ENCODE measurements around the gene AHRR. TPM values are rescaled to one million over a fixed set of nuclear protein-coding genes. Genes with fewer than 3 reads are reported as not detected.

AHRR gene
- total and polyA plus RNA-seq, 2 experiments from 2014 or later, result 0.27 to 1.8 TPM

DNA sequence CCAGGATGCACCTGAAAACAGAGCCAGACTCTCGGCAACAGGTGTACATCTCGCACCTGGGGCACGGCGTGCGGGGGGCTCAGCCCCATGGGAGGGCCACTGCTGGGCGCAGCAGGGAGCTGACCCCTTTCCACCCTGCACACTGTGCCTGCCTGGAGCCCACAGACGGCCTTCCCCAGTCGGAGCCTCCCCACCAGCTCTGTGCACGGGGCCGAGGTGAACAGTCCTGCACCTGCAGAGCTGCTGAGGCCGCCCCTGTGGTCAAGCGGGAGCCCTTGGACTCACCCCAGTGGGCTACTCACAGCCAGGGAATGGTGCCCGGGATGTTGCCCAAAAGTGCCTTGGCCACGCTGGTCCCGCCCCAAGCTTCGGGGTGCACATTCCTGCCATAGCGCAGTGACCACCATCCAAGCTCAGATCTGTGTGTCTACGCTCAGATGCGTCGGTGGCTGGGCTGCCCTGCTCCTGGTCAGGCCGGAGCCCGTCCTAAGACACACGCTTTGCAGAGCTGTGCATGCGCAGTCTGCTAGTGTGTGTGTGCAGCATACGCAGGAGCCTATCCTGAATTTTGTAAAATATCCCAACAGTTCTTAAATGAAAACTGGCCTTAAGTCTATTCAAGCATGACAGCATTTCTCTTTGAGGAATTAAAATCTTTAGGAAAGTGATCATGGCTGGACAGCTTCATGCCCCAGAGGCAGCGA, 113.1 kb downstream of the AHRR start:
- Mint-ChIP-seq H3K9me3 (no peaks in the 10 kb centered on the region), H3K4me3 (no peak overlapping the region), H3K27ac (no peak overlapping the region), H3K36me3 (ENCODE audit: low read depth) (no peaks in the 10 kb centered on the region; the same call in 2 of the 3 replicates), H3K4me1 (peaks cover 2% of the 10 kb centered on the region; the same call in 1 of the 3 replicates), H3K27me3 (ENCODE audit: insufficient read depth, low read depth, poor library complexity) (peaks cover 6% of the 10 kb centered on the region)
- Histone ChIP-seq H3K36me3 (ENCODE audit: insufficient read depth) (no peaks in the 10 kb centered on the region), H2AFZ (no peak overlapping the region), H3K4me2 (no peak overlapping the region), H3K27me3 (ENCODE audit: insufficient read depth) (no peaks in the 10 kb centered on the region), H3K4me3 (no peak overlapping the region), H4K20me1 (replicated peaks; ENCODE audit: insufficient read depth) (no peaks in the 10 kb centered on the region), H3K79me2 (replicated peaks; ENCODE audit: insufficient read depth) (no peaks in the 10 kb centered on the region), H3K27ac (ENCODE audit: low read depth) (no peak overlapping the region), H3F3A (replicated peaks; ENCODE audit: low read depth) (no peaks in the 10 kb centered on the region), H3K9me2 (ENCODE audit: insufficient read depth) (no peaks in the 10 kb centered on the region), H3K4me1 (ENCODE audit: insufficient read depth) (no peaks in the 10 kb centered on the region)
- DNase-seq (ENCODE audit: low spot score) (no peak), ATAC-seq (no peak)
- TF ChIP-seq EZH2phosphoT487 (IDR thresholded peaks at IDR 0.05; ENCODE audit: unreplicated experiment) (no peak), REST (IDR thresholded peaks at IDR 0.05; ENCODE audit: unreplicated experiment) (no peak), EZH2 (IDR thresholded peaks at IDR 0.05; ENCODE audit: low read depth, unreplicated experiment) (no peak), CREB1 (CRISPR knock-in tag; IDR thresholded peaks at IDR 0.05; ENCODE audit: low read depth) (no peak), ZNF114 (CRISPR knock-in tag; IDR thresholded peaks at IDR 0.05) (no peak), ZNF331 (CRISPR knock-in tag; IDR thresholded peaks at IDR 0.05; ENCODE audit: low read depth) (no peak), CTCF (conservative IDR thresholded peaks at IDR 0.05; ENCODE audit: low read depth in 2 of 2) (no peak), STAT1 (IDR thresholded peaks at IDR 0.05; ENCODE audit: unreplicated experiment) (no peak), POLR2AphosphoS5 (IDR thresholded peaks at IDR 0.05; ENCODE audit: low read depth) (no peak), JUNB (IDR thresholded peaks at IDR 0.05; ENCODE audit: unreplicated experiment) (no peak), NANOG (IDR thresholded peaks at IDR 0.05; ENCODE audit: borderline replicate concordance) (no peak)
- TF ChIP-seq, protein P1, sequence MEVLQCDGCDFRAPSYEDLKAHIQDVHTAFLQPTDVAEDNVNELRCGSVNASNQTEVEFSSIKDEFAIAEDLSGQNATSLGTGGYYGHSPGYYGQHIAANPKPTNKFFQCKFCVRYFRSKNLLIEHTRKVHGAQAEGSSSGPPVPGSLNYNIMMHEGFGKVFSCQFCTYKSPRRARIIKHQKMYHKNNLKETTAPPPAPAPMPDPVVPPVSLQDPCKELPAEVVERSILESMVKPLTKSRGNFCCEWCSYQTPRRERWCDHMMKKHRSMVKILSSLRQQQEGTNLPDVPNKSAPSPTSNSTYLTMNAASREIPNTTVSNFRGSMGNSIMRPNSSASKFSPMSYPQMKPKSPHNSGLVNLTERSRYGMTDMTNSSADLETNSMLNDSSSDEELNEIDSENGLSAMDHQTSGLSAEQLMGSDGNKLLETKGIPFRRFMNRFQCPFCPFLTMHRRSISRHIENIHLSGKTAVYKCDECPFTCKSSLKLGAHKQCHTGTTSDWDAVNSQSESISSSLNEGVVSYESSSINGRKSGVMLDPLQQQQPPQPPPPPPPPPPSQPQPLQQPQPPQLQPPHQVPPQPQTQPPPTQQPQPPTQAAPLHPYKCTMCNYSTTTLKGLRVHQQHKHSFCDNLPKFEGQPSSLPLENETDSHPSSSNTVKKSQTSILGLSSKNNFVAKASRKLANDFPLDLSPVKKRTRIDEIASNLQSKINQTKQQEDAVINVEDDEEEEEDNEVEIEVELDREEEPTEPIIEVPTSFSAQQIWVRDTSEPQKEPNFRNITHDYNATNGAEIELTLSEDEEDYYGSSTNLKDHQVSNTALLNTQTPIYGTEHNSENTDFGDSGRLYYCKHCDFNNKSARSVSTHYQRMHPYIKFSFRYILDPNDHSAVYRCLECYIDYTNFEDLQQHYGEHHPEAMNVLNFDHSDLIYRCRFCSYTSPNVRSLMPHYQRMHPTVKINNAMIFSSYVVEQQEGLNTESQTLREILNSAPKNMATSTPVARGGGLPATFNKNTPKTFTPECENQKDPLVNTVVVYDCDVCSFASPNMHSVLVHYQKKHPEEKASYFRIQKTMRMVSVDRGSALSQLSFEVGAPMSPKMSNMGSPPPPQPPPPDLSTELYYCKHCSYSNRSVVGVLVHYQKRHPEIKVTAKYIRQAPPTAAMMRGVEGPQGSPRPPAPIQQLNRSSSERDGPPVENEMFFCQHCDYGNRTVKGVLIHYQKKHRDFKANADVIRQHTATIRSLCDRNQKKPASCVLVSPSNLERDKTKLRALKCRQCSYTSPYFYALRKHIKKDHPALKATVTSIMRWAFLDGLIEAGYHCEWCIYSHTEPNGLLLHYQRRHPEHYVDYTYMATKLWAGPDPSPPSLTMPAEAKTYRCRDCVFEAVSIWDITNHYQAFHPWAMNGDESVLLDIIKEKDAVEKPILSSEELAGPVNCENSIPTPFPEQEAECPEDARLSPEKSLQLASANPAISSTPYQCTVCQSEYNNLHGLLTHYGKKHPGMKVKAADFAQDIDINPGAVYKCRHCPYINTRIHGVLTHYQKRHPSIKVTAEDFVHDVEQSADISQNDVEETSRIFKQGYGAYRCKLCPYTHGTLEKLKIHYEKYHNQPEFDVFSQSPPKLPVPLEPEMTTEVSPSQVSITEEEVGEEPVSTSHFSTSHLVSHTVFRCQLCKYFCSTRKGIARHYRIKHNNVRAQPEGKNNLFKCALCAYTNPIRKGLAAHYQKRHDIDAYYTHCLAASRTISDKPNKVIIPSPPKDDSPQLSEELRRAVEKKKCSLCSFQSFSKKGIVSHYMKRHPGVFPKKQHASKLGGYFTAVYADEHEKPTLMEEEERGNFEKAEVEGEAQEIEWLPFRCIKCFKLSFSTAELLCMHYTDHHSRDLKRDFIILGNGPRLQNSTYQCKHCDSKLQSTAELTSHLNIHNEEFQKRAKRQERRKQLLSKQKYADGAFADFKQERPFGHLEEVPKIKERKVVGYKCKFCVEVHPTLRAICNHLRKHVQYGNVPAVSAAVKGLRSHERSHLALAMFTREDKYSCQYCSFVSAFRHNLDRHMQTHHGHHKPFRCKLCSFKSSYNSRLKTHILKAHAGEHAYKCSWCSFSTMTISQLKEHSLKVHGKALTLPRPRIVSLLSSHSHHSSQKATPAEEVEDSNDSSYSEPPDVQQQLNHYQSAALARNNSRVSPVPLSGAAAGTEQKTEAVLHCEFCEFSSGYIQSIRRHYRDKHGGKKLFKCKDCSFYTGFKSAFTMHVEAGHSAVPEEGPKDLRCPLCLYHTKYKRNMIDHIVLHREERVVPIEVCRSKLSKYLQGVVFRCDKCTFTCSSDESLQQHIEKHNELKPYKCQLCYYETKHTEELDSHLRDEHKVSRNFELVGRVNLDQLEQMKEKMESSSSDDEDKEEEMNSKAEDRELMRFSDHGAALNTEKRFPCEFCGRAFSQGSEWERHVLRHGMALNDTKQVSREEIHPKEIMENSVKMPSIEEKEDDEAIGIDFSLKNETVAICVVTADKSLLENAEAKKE (CRISPR knock-in tag; IDR thresholded peaks at IDR 0.05), result no peak
- TF ChIP-seq, protein P2, sequence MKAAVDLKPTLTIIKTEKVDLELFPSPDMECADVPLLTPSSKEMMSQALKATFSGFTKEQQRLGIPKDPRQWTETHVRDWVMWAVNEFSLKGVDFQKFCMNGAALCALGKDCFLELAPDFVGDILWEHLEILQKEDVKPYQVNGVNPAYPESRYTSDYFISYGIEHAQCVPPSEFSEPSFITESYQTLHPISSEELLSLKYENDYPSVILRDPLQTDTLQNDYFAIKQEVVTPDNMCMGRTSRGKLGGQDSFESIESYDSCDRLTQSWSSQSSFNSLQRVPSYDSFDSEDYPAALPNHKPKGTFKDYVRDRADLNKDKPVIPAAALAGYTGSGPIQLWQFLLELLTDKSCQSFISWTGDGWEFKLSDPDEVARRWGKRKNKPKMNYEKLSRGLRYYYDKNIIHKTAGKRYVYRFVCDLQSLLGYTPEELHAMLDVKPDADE (IDR thresholded peaks at IDR 0.05), result no peak
